Body of pancreas (tissue), 4 donors: Measurements from ENCODE around the gene SH3TC1. TPM values are rescaled to one million over a fixed set of nuclear protein-coding genes. Genes with fewer than 3 reads are reported as not detected.

Source experiments
- ATAC-seq: fragments of 150-250 bp; one replicate; pipeline ENCODE4 v1.9.1; 2016
- DNase-seq, 4 donors: peaks; one replicate each; pipeline ENCODE4 v3.0.0-alpha.2; 2019
- H3K27ac ChIP-seq, 4 donors: fragments of 200-600 bp; sonication (generic); 1 replicate in 3 of 4; 2 replicates in 1 of 4; pipeline versions ENCODE4 v1.5.1 to v1.6.1; 2016 to 2019; ENCODE audit warnings: mild to moderate bottlenecking in 1 of 4, mixed read lengths in 1 of 4, moderate library complexity in 1 of 4
- H3K27me3 ChIP-seq, 2 donors: fragments of 200-600 bp; sonication (generic); one replicate each; pipeline ENCODE4 v1.6.0; 2016; ENCODE audit warnings: mild to moderate bottlenecking in 1 of 2
- H3K36me3 ChIP-seq, 2 donors: fragments of 200-600 bp; sonication (generic); replicated peaks in 1 of 2; 2 replicates each; pipeline ENCODE4 v1.5.1; 2016; ENCODE audit warnings: low read depth in 2 of 2; ENCODE audit not compliant: insufficient read depth in 1 of 2
- H3K4me1 ChIP-seq: fragments of 200-600 bp; sonication (generic); one replicate; pipeline ENCODE4 v1.6.0; 2016
- H3K4me3 ChIP-seq, 2 donors: fragments of 200-600 bp; sonication (generic); 1 replicate in 1 of 2; 2 replicates in 1 of 2; pipeline ENCODE4 v1.5.1; 2016 to 2019
- H3K9me3 ChIP-seq, 3 donors: fragments of 200-600 bp; sonication (generic); 1 replicate in 2 of 3; 2 replicates in 1 of 3; pipeline ENCODE4 v1.5.1; 2016
- CTCF ChIP-seq, 7 experiments: fragments of 450-650 bp in 4 of 7; fragments of 200-600 bp in 3 of 7; sonication (generic) in 3 of 7; IDR thresholded peaks; one replicate each; pipeline ENCODE4 v1.5.1; 2016 to 2019; ENCODE audit warnings: antibody characterized with exemption in 7 of 7
- POLR2A ChIP-seq, 3 donors: fragments of 450-650 bp; IDR thresholded peaks; one replicate each; pipeline ENCODE4 v1.6.1; 2016; ENCODE audit warnings: antibody characterized with exemption in 3 of 3, mild to moderate bottlenecking in 2 of 3
- WGBS, 2 donors: methylation state at CpG; one replicate each; pipeline ENCODE4 v1.1.5; 2017; 5-methylcytosine and 5-hydroxymethylcytosine counted together
- intact Hi-C: fragments of 100-400 bp; cut with DNase I; formaldehyde crosslinking; loops from one replicate; pipeline ENCODE4 v1.15.1; 2023
- total RNA-seq, 2 donors: library from RNA; depleted of rRNA; stranded (reverse); fragments of >200 nt; gene quantifications; one replicate each; pipeline ENCODE4 v1.1.0, GENCODE V29; 2016

The SH3TC1 gene
- total RNA-seq, 2 donors from 2014 or later = 31.1 to 103 TPM

- no peak for ATAC-seq
- WGBS, 2 donors = 91 to 100% methylated on average over 1 to 8 of the region's 9 CpGs
- no peak for DNase-seq
- intact Hi-C loops = loop anchor here (5.0 to 10.0 kb wide), 2 partner anchors 62 to 165 kb away; no protein-coding TSS in a partner anchor
- H3K9me3 ChIP-seq = no peaks in the 10 kb centered on the region
- peaks cover 0 to 18% of the 10 kb centered on the region in 2 donors for H3K36me3 ChIP-seq
- no peak overlapping the region for H3K27ac ChIP-seq
- TF ChIP-seq CTCF (IDR thresholded peaks at IDR 0.05) = no peak
- TF ChIP-seq POLR2A (IDR thresholded peaks at IDR 0.05) = no peak
- no peaks in the 10 kb centered on the region for H3K4me1 ChIP-seq
- no peaks in the 10 kb centered on the region for H3K27me3 ChIP-seq
- H3K4me3 ChIP-seq = no peak overlapping the region
Measured at GRCh38 chr4:8239661-8240060, 40.6 kb downstream of the SH3TC1 start.

- ATAC-seq = no peak
- intact Hi-C loops = loop anchor here (10.0 kb wide), 1 partner anchor 164 kb away; no protein-coding TSS in a partner anchor
- H3K9me3 ChIP-seq = no peaks in the 10 kb centered on the region
- no peak overlapping the region for H3K27ac ChIP-seq
- H3K27me3 ChIP-seq = no peaks in the 10 kb centered on the region
- H3K36me3 ChIP-seq = peaks cover 0 to 18% of the 10 kb centered on the region in 2 donors
- no peak overlapping the region for H3K4me3 ChIP-seq
- TF ChIP-seq POLR2A (IDR thresholded peaks at IDR 0.05) = no peak
- TF ChIP-seq CTCF (IDR thresholded peaks at IDR 0.05) = no peak
- 67 to 88% methylated on average over 11 to 25 of the region's 26 CpGs for WGBS, 2 donors
- no peak for DNase-seq
- no peaks in the 10 kb centered on the region for H3K4me1 ChIP-seq
Measured at GRCh38 chr4:8240211-8241041, 41.3 kb downstream of the SH3TC1 start.

GRCh38 chr4:8241211-8241779 lies 42.2 kb downstream of the SH3TC1 start:
- TF ChIP-seq POLR2A (IDR thresholded peaks at IDR 0.05) (no peak), CTCF (IDR thresholded peaks at IDR 0.05) (no peak)
- DNase-seq = no peak
- Histone ChIP-seq H3K4me1 (no peaks in the 10 kb centered on the region), H3K27me3 (no peaks in the 10 kb centered on the region), H3K4me3 (no peak overlapping the region), H3K27ac (no peak overlapping the region), H3K9me3 (no peaks in the 10 kb centered on the region), H3K36me3 (peaks cover 0 to 15% of the 10 kb centered on the region in 2 donors)
- intact Hi-C loops = loop anchor here (10.0 kb wide), 1 partner anchor 164 kb away; no protein-coding TSS in a partner anchor
- 79 to 85% methylated on average over 11 to 14 of the region's 14 CpGs for WGBS, 2 donors
- no peak for ATAC-seq

- H3K27ac ChIP-seq = no peak overlapping the region
- DNase-seq = peak; percentile 73 to 81 (median 76)
- H3K9me3 ChIP-seq = no peaks in the 10 kb centered on the region
- intact Hi-C loops = loop anchor here (10.0 kb wide), 1 partner anchor 163 kb away; no protein-coding TSS in a partner anchor
- peak; percentile 81 for ATAC-seq
- H3K27me3 ChIP-seq = no peaks in the 10 kb centered on the region
- no peak overlapping the region for H3K4me3 ChIP-seq
- 28 to 39% methylated on average over 12 to 29 of the region's 29 CpGs for WGBS, 2 donors
- no peaks in the 10 kb centered on the region for H3K4me1 ChIP-seq
- TF ChIP-seq POLR2A (IDR thresholded peaks at IDR 0.05) = no peak
- peak; percentile 78 to 98 (median 81) for TF ChIP-seq CTCF (IDR thresholded peaks at IDR 0.05)
- H3K36me3 ChIP-seq = peaks cover 0 to 14% of the 10 kb centered on the region in 2 donors
Measured at GRCh38 chr4:8241895-8242696, 43.0 kb downstream of the SH3TC1 start.
